HepG2 (cell line): Measurements from ENCODE around the gene PRELP. TPM values are rescaled to one million over a fixed set of nuclear protein-coding genes. Genes with fewer than 3 reads are reported as not detected.

Experiments used
- ATAC-seq: fragments of 200-7000 bp; cut with Tn5 transposase; 3 replicates; pipeline ENCODE4 v1.9.1; 2020; ENCODE audit warnings: mild to moderate bottlenecking, moderate library complexity
- BruUV-seq: library from RNA; stranded (reverse); fragments of 400-500 nt; replicated peaks from 2 replicates; lab custom pipeline; 2021; lab: Mats Ljungman, UMichigan
- CTCF ChIA-PET: fragments of 300-600 bp; formaldehyde crosslinking; extraction: SDS; loops from one replicate; lab custom pipeline; 2021; ENCODE audit warnings: low total read pairs, inconsistent platforms, low intra/inter-chr PET ratio; lab: Yijun Ruan, JAX
- POLR2A ChIA-PET: fragments of 350-600 bp; sonication (Branson Sonifier 250); formaldehyde crosslinking; loops from one replicate; lab custom pipeline; 2020; ENCODE audit warnings: antibody characterized with exemption, inconsistent platforms; lab: Yijun Ruan, JAX
- DNase-seq: peaks from one replicate; pipeline ENCODE4 v3.0.0-alpha.2; 2015; ENCODE audit warnings: low spot score
- FAIRE-seq: peaks from 3 replicates; lab custom pipeline; 2011; peaks lifted over from hg19 to GRCh38; lab: Jason Lieb, UNC
- H2AFZ ChIP-seq: one replicate; pipeline ENCODE4 v1.6.1; 2011; ENCODE audit warnings: low read length, inconsistent platforms
- H3K27ac ChIP-seq: fragments of 300-600 bp; 3 replicates; pipeline ENCODE4 v1.8.0; 2011; ENCODE audit warnings: mixed run types, mild to moderate bottlenecking, mixed read lengths, low read length, inconsistent platforms; ENCODE audit not compliant: insufficient read depth; ENCODE audit errors: extremely low read length
- H3K27me3 ChIP-seq, 2 experiments: fragments of 200-600 bp in 1 of 2; 2 replicates in 1 of 2; 3 replicates in 1 of 2; pipeline versions ENCODE4 v1.6.0 to v1.8.0; 2011; ENCODE audit warnings: low read length in 2 of 2, mild to moderate bottlenecking in 2 of 2, moderate library complexity in 2 of 2, inconsistent platforms in 1 of 2; ENCODE audit not compliant: insufficient read depth in 2 of 2, control insufficient read depth in 1 of 2
- H3K36me3 ChIP-seq, 2 experiments: fragments of 200-600 bp in 1 of 2; replicated peaks in 1 of 2; 2 replicates in 1 of 2; 3 replicates in 1 of 2; pipeline versions ENCODE4 v1.5.1 to v1.8.0; 2011; ENCODE audit warnings: low read length in 2 of 2, inconsistent platforms in 1 of 2; ENCODE audit not compliant: insufficient read depth in 2 of 2, control insufficient read depth in 1 of 2
- H3K4me1 ChIP-seq: 2 replicates; pipeline ENCODE4 v1.5.1; 2012; ENCODE audit warnings: low read length, inconsistent platforms; ENCODE audit not compliant: insufficient read depth
- H3K4me2 ChIP-seq: 2 replicates; pipeline ENCODE4 v1.6.0; 2011; ENCODE audit warnings: low read depth, low read length, inconsistent platforms
- H3K4me3 ChIP-seq, 3 experiments: fragments of 200-600 bp in 1 of 3; sonication (generic), shearing (Covaris generic) in 1 of 3; replicated peaks in 1 of 3; 2 replicates each; pipeline ENCODE4 v1.5.1; 2011 to 2016; ENCODE audit warnings: low read length in 3 of 3, inconsistent platforms in 2 of 3, low read depth in 2 of 3, mild to moderate bottlenecking in 2 of 3, control low read depth in 1 of 3, mixed read lengths in 1 of 3; ENCODE audit not compliant: insufficient read depth in 1 of 3
- H3K79me2 ChIP-seq: one replicate; pipeline ENCODE4 v1.6.1; 2011; ENCODE audit warnings: low read length, inconsistent platforms; ENCODE audit not compliant: insufficient read depth
- H3K9ac ChIP-seq: 2 replicates; pipeline ENCODE4 v1.6.0; 2011; ENCODE audit warnings: mild to moderate bottlenecking, low read depth, low read length, inconsistent platforms; ENCODE audit not compliant: insufficient read depth
- H3K9me3 ChIP-seq: 2 replicates; pipeline ENCODE4 v1.5.1; 2012; ENCODE audit warnings: mild to moderate bottlenecking, low read length
- H4K20me1 ChIP-seq: 2 replicates; pipeline ENCODE4 v1.6.0; 2011; ENCODE audit warnings: inconsistent platforms, mild to moderate bottlenecking, low read length, moderate library complexity; ENCODE audit not compliant: insufficient read depth
- ARID5B ChIP-seq: IDR thresholded peaks from 2 replicates; pipeline ENCODE4 v1.4.0; 2020; ENCODE audit warnings: mild to moderate bottlenecking, missing genetic modification reagents
- ATF4 ChIP-seq, 2 experiments: fragments of 450-650 bp in 1 of 2; sonication (generic) in 1 of 2; formaldehyde crosslinking; IDR thresholded peaks; 2 replicates each; pipeline versions ENCODE4 v1.5.0 to v1.8.0; 2020 to 2022; ENCODE audit warnings: mild to moderate bottlenecking in 1 of 2, missing genetic modification reagents in 1 of 2
- FOXA3 ChIP-seq: IDR thresholded peaks from 2 replicates; pipeline ENCODE4 v1.6.1; 2016; ENCODE audit warnings: missing genetic modification reagents, missing compliant biosample characterization
- GATAD2A ChIP-seq: IDR thresholded peaks from 2 replicates; pipeline ENCODE4 v1.6.1; 2016
- HNF4A ChIP-seq: sonication (generic); formaldehyde crosslinking; IDR thresholded peaks from 2 replicates; pipeline ENCODE4 v1.4.0; 2020; ENCODE audit warnings: missing genetic modification reagents
- NFE2L2 ChIP-seq: fragments of 150-350 bp; IDR thresholded peaks from 2 replicates; pipeline ENCODE4 v1.6.1; 2014; ENCODE audit warnings: low read length
- NR2F2 ChIP-seq: IDR thresholded peaks from 2 replicates; pipeline ENCODE4 v1.6.1; 2012; ENCODE audit warnings: low read depth, inconsistent platforms, borderline replicate concordance
- THAP11 ChIP-seq: IDR thresholded peaks from 2 replicates; pipeline ENCODE4 v1.6.1; 2016; ENCODE audit warnings: missing biosample characterization, missing genetic modification reagents
- ZC3H13 ChIP-seq: sonication (generic); formaldehyde crosslinking; IDR thresholded peaks from 2 replicates; pipeline ENCODE4 v1.8.1; 2023; ENCODE audit warnings: mild to moderate bottlenecking, missing genetic modification reagents, moderate library complexity
- ZFP1 ChIP-seq: IDR thresholded peaks from 2 replicates; pipeline ENCODE4 v1.6.1; 2016
- ZFP36L1 ChIP-seq: sonication (generic); formaldehyde crosslinking; IDR thresholded peaks from 2 replicates; pipeline ENCODE4 v1.8.0; 2022; ENCODE audit warnings: mild to moderate bottlenecking, missing genetic modification reagents, moderate library complexity
- ZNF644 ChIP-seq: IDR thresholded peaks from 2 replicates; pipeline ENCODE4 v1.6.1; 2016; ENCODE audit warnings: low read depth
- ZNF652 ChIP-seq: IDR thresholded peaks from 2 replicates; pipeline ENCODE4 v1.6.1; 2016; ENCODE audit warnings: low read depth, borderline replicate concordance
- WGBS: methylation state at CpG from one replicate; pipeline ENCODE4 v1.1.6; 2017; ENCODE audit warnings: low lambda C conversion rate; 5-methylcytosine and 5-hydroxymethylcytosine counted together
- in situ Hi-C: cut with HindIII; loops from 2 replicates; pipeline ENCODE4 v1.10.0; 2017; ENCODE audit warnings: low pct_unique_long_range_greater_than_20kb; ENCODE audit not compliant: extremely low pct_ligation_motif_present
- intact Hi-C: fragments of 100-400 bp; cut with micrococcal nuclease; formaldehyde crosslinking; loops from one replicate; pipeline ENCODE4 v1.10.0; 2022; ENCODE audit not compliant: unreplicated experiment
- polyA plus RNA-seq, 8 experiments: library from polyadenylated mRNA; depleted of rRNA in 3 of 8; stranded (reverse) in 7 of 8; unstranded in 1 of 8; fragments of >200 nt; fragmentation: Illumina TruSeq in 4 of 8; extraction: Trizol in 4 of 8; gene quantifications; 2 replicates each; pipeline versions ENCODE4 v1.2.1 to v1.2.3, GENCODE V29; 2011 to 2016; ENCODE audit warnings: low read depth in 4 of 8, missing spikeins in 1 of 8, mixed read lengths in 1 of 8; ENCODE audit not compliant: insufficient read depth in 1 of 8
- total RNA-seq, 5 experiments: library from RNA; depleted of rRNA; stranded (reverse); fragments of >200 nt; fragmentation: Illumina TruSeq; extraction: Trizol; gene quantifications; 2 replicates each; pipeline ENCODE4 v1.2.3, GENCODE V29; 2016; ENCODE audit warnings: low read depth in 1 of 5
- TF ChIP-seq, protein P1 (sequence below): sonication (generic); formaldehyde crosslinking; conservative IDR thresholded peaks from 2 replicates; pipeline ENCODE4 v1.4.0; 2020; ENCODE audit warnings: missing genetic modification reagents
- TF ChIP-seq, protein P2 (sequence below): sonication (generic); formaldehyde crosslinking; IDR thresholded peaks from 2 replicates; pipeline ENCODE4 v1.5.0; 2020; ENCODE audit warnings: mild to moderate bottlenecking, missing genetic modification reagents, borderline replicate concordance

PRELP gene
- total and polyA plus RNA-seq, 2 of the 13 experiments (the other 11 are each of a cell fraction or from before 2014, with no cell fraction given), result not detected

- TF ChIP-seq, protein P1, sequence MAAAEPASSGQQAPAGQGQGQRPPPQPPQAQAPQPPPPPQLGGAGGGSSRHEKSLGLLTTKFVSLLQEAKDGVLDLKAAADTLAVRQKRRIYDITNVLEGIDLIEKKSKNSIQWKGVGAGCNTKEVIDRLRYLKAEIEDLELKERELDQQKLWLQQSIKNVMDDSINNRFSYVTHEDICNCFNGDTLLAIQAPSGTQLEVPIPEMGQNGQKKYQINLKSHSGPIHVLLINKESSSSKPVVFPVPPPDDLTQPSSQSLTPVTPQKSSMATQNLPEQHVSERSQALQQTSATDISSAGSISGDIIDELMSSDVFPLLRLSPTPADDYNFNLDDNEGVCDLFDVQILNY (CRISPR knock-in tag), result no peak
- TF ChIP-seq, protein P2, sequence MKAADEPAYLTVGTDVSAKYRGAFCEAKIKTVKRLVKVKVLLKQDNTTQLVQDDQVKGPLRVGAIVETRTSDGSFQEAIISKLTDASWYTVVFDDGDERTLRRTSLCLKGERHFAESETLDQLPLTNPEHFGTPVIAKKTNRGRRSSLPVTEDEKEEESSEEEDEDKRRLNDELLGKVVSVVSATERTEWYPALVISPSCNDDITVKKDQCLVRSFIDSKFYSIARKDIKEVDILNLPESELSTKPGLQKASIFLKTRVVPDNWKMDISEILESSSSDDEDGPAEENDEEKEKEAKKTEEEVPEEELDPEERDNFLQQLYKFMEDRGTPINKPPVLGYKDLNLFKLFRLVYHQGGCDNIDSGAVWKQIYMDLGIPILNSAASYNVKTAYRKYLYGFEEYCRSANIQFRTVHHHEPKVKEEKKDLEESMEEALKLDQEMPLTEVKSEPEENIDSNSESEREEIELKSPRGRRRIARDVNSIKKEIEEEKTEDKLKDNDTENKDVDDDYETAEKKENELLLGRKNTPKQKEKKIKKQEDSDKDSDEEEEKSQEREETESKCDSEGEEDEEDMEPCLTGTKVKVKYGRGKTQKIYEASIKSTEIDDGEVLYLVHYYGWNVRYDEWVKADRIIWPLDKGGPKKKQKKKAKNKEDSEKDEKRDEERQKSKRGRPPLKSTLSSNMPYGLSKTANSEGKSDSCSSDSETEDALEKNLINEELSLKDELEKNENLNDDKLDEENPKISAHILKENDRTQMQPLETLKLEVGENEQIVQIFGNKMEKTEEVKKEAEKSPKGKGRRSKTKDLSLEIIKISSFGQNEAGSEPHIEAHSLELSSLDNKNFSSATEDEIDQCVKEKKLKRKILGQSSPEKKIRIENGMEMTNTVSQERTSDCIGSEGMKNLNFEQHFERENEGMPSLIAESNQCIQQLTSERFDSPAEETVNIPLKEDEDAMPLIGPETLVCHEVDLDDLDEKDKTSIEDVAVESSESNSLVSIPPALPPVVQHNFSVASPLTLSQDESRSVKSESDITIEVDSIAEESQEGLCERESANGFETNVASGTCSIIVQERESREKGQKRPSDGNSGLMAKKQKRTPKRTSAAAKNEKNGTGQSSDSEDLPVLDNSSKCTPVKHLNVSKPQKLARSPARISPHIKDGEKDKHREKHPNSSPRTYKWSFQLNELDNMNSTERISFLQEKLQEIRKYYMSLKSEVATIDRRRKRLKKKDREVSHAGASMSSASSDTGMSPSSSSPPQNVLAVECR (CRISPR knock-in tag), result no peak
- TF ChIP-seq ZNF652 (CRISPR knock-in tag), result no peak
- no peak for TF ChIP-seq ZFP1 (CRISPR knock-in tag)
- TF ChIP-seq NFE2L2, result no peak
- no peak for TF ChIP-seq ZC3H13 (CRISPR knock-in tag)
- TF ChIP-seq NR2F2, result no peak
Measured at GRCh38 chr1:203536575-203536974, 61.0 kb downstream of the PRELP start (continued).

DNA sequence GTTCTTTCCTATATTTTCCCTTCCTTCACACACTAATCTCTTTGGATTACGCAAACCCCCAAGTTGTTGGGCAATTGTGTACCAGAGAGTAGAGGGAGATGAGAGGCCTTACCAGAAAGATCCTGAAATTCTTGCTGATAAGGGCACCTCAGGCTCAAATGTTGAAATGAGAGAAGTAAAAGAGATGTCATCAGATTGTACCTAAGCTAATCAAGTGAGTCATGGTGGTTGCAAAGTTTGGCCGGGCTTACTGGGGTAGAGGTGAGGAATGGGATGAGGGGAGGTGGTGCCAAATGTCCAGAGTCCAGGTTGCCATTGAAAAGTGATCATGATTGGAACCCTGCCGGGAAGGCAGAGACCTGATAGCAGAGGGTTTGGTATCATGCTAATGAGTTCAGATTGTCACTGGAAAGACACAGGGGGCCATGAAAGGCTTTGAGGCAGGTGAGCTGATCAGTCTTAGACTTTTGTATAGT is 61.4 kb downstream of the PRELP start:
- Histone ChIP-seq H3K27ac (no peak overlapping the region), H3K4me2 (no peak overlapping the region), H3K4me1 (peaks cover 27% of the 10 kb centered on the region), H3K27me3 (no peaks in the 10 kb centered on the region), H3K9ac (no peak overlapping the region), H3K4me3 (no peak overlapping the region), H3K9me3 (no peaks in the 10 kb centered on the region), H4K20me1 (no peaks in the 10 kb centered on the region), H3K79me2 (no peaks in the 10 kb centered on the region), H3K36me3 (no peaks in the 10 kb centered on the region), H2AFZ (no peak overlapping the region)
- 0% methylated on average over 3 of the region's 3 CpGs for WGBS
- intact Hi-C loops (no loop called here), in situ Hi-C loops (no loop called here)
- POLR2A ChIA-PET, result no interaction called here
- BruUV-seq, result no TSS peak
- FAIRE-seq (no peak), DNase-seq (peak; percentile 58), ATAC-seq (peak; percentile 59)
- CTCF ChIA-PET, result no interaction called here
- peak in 1 of 2 experiments; percentile 90; a peak in 2 of 4 replicates for TF ChIP-seq ATF4 (CRISPR knock-in tag; IDR thresholded peaks at IDR 0.05)
- TF ChIP-seq HNF4A (CRISPR knock-in tag), result no peak; the same call in 1 of the 2 replicates
- peak; percentile 76 for TF ChIP-seq ZNF644
- TF ChIP-seq THAP11 (CRISPR knock-in tag), result peak; percentile 47; the same call in 1 of the 2 replicates
- TF ChIP-seq ZFP36L1 (CRISPR knock-in tag), result no peak
- TF ChIP-seq GATAD2A (CRISPR knock-in tag), result peak; percentile 72
- peak; percentile 40; the same call in 1 of the 2 replicates for TF ChIP-seq FOXA3
- TF ChIP-seq ARID5B (CRISPR knock-in tag), result peak; percentile 33; the same call in 1 of the 2 replicates
